ENCODE data around the gene ANKRD11.

- TF ChIP-seq CTCF (conservative IDR thresholded peaks at IDR 0.05; ENCODE audit: low read length) (no peak), EZH2phosphoT487 (IDR thresholded peaks at IDR 0.05; ENCODE audit: borderline replicate concordance) (no peak)
These were observed 236.6 kb downstream of the ANKRD11 start for GRCh38 chr16:89253548-89254287.

All from Loucy (cell line).